Stimulated activated CD4-positive, alpha-beta T cell treated with anti-CD3 and anti-CD28 coated beads, Interleukin-2, amount 100 ng/mL, for 24 hours (primary cell): ENCODE results near the gene AADACL2.
"Not testable (repeated sequence)": the region's sequence is repeated elsewhere in the genome, so short reads cannot be mapped to it uniquely, and the experiment has no call there.

Experiments
- DNase-seq, 2 donors: peaks; one replicate each; pipeline ENCODE4 v3.0.0-alpha.2; 2020

Gene AADACL2

DNA sequence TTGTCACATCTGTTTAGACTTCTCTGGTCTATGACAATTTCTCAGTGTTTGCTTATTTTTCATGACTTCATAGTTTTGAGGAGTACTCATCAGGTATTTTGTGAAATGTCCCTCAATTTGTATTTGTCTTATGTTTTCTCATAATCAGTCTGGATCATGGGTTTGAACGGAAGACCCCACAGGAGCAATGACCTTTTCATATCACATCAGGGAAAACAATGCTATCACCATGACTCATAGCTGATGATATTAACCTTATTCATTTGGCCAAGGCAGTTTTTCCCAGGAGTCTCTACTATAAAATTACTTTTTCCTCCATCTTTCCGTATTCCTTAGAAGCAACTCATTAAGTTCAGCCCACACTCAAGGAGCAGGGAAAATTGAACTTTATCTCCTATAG lies 32.7 kb downstream of the AADACL2 start:
- DNase-seq: no peak

DNA sequence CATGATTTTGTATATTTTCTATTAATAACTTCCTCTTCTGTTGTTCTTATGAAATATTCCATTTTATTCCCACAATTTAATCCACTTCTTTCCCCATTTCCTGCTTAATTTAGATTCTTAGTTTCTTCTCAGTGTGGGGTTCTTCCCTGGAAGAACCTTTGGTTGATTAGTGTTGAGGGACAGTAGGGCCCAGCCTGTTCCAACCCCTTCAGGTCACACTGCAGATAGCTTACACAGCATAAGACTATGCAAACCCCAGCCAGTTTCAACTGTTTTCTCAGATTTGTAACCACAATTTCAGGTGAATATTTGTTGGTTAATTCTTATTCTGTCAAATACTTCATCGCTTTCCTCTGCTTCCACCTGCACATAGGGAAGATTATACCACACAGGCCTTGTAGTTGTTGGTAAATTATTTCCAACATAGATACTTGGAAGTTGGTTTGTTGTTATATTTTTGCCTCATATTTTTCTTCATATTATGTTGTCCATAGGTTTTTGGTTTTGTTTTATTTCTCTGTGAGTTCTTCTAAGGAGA lies 34.7 kb downstream of the AADACL2 start:
- no peak for DNase-seq

- DNase-seq: no peak
Observed at GRCh38 chr3:151769175-151769574, 35.4 kb downstream of the AADACL2 start.

GRCh38 chr3:151770956-151771355 lies 37.2 kb downstream of the AADACL2 start:
- no peak for DNase-seq

GRCh38 chr3:151772825-151773480 lies 39.2 kb downstream of the AADACL2 start:
- no peak for DNase-seq

DNA sequence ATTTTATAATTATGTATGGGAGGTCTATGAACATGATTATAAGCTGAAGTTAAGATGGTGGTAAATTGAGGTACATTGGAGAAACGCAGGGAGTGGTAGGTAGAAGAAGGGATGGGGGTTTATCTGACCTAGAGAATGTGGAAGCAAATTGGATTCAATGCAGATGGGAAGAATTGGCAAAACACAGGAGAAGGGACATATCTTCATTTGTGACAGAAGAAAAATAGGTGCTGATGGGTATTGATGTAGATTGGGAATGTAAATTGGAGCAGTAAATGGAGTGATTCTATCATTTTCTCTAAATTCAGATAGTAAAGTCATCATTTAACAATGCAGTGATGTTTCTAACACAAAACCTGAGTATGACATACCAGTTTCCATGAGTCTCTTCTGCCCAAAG lies 40.5 kb downstream of the AADACL2 start:
- DNase-seq: no peak

DNA sequence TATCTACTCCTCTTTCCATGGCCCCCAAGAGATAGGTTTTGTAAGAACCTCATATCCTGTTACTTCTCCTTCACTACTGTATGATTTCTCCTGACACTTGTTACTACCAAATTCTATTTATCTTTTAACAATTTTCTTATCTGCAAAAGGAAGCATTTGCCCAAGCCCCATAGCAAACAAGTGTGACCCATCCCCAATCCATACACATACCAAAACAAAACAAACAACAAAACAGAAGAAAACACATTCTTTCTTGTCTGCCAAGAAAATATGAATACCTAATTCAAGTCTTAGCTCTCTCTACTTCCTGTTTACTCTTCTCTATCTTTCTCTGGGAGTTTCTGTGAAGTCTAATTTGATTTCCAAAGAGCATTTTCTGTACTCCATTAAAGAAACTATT lies 41.2 kb downstream of the AADACL2 start:
- DNase-seq: no peak

DNA sequence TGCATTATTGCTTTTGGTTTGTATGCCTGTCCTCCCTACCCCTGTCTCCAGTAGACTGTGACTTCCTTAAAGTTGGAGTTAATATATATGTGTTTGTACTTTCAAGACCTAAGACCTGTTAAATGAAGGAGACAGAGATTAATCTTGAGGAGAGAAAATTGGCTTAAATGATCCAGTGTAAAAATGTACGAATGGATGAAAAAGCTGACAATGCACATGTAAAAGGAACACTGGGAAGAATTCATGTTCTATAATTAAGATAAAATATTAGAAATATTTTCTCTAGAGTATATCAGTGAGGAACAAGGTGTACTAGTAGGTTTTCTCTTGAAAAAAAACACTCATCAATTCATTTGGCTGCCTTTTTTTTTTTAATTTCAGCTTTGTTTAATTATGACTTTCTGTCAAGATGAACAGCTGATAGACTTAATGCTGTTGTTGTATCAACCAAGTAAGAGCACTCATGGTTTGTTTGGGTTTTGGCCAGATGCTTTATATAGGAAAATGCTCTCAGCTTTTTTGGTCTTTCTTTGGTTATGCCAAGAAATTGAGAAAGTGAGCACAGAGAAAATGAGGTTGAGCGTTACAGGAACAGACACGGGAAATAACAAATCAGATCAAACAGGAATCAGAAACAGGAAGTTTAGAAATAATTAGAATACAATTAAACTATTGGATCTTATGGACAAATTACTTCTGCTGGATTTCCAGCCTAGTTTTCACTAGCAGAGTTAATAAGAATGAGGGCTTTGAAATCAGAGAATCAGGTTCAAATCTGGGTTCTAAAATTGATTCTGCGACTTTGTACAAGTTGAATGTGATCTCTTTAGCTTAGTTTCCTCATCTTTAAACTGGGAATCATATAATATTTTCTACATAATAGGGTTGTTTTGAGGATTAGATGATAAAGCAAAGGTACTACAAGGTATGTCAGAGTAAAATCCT lies 41.9 kb downstream of the AADACL2 start:
- DNase-seq: no peak

DNA sequence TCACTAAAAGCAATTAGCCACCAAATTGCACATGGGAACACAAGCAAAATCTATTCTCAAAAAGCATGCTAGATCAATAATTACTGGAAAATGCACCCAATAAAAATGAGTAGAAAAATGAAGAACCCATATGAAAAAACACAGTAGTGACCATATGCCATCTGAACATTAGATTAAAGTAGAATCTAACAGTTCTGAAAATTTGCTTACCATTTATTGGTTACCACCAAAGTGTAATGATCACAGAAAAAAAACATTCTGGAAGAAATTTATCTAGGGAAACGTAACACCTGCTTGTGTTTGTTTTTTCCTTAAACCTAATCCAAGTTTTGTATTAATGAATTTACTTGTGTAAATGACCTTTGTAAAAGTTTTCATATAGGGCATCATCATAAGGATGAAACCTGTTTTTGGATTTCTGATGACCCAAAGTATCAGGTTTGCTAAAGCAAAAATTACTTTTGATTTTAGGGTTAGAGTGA lies 42.6 kb downstream of the AADACL2 start:
- DNase-seq: no peak

GRCh38 chr3:151777880-151778279 lies 44.2 kb downstream of the AADACL2 start:
- DNase-seq: no peak

DNA sequence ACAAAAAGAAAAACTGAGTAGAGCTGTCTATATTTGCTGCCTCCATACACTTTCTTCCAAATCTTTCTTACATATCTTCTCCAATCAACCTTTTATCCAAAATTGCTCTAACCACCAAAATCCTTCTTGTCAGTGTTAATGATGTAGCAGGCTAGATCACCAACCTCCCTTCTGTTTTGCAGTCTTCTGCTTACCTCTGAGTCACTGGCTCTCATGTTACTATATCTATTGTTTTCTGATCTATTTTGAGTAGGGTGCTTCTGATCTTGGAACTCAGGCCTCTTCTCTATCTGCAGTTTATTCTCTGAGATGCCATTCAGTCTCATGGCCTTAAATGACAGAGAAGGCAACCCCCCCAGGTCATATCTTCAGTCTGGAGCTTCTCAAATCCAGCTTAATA lies 53.9 kb downstream of the AADACL2 start:
- DNase-seq: no peak

DNA sequence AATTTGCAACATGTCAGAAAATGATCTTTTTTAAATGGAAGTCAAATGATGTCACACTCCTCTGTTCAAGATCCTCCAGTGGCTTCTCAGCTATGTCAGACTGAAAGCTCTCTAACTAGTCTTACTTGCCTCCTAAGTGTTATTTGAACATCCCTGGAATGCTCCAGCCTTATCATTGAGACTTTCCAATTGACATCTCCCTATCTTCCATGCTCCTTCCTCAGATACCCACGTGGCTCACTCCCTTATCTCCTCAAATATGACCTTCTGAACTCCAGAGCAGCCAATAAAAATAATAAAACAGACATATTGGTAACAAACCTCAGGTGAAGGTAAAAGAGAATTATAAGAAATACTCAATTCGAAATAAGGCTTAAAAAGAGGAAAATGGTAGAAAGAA lies 54.7 kb downstream of the AADACL2 start:
- DNase-seq: no peak

GRCh38 chr3:151789853-151790463 lies 56.2 kb downstream of the AADACL2 start:
- no peak for DNase-seq

GRCh38 chr3:151790763-151791162 lies 57.0 kb downstream of the AADACL2 start:
- not testable (repeated sequence) for DNase-seq

DNA sequence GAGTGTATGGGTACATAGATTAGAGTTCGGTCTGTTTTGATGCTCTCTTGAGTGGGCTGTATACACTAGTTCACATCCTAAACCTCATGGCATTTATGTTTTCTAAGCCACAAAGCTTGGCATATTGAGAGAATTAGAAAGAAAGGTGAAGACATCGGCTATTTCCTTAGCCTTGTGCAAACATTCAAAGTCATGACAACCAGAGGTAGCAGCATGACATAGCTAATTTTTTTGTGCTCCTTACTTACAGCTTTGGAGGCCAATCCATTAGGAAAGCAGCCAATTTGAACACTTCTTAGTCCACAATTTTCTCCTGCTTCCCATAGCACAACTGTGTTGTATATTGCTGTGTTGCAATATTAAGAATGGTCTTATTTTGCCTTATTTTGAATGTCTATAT lies 58.7 kb downstream of the AADACL2 start:
- DNase-seq: no peak

DNA sequence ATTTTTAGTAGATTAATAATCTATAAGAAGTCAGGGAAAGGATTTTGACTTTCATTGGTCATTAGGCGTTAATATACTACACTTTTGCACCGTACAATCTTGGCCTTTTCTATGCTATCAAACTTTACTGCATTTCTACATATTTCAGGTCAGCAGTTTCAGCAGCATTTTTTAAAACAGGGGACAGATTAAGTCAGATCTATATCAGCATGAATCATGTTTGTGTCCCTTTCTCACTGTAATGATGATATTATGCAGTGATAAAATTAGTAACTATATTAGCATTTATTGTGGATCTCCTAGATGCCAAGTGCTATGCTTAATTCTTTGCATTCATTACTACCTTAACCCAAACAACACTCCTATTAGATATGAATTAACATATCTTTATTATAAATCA lies 59.9 kb downstream of the AADACL2 start:
- no peak for DNase-seq

DNA sequence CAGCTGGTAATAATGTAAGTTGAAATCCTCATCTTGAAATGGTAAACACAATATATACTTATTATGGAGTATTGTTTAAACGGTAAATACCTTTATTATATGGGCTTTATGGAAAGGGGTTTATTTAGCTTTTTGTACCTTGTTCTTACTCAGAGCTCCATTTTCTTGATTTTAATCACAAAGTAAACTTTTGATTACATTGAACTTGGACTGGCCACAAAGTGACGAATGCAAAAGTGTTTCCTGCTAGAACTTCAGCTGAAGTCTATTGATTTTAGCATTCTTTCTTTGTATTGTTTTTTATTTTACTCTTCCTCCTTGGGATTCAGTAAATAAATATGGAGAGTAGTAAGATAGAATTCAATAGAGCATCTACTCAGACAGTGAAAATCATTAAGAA lies 60.4 kb downstream of the AADACL2 start:
- DNase-seq: no peak

DNA sequence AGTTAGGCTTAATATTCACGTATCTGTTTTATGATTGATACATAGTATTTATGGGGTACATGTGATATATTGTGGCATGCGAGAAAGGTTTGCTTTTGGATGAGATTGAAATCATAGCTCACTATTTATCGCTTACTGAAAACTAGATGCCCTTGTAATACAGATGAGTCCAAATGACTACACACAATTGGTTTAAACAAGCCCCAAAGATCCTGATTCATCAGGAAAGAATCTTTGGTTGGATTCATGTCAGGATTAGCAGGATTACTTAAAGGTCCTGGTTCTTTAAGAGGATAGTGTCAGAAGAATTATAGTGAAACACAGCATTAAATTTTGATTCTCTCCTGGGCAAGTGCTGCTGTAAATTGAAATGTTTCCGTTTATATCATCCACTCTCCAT lies 61.5 kb downstream of the AADACL2 start:
- DNase-seq: no peak

GRCh38 chr3:151796105-151796680 lies 62.5 kb downstream of the AADACL2 start:
- no peak for DNase-seq

- DNase-seq: no peak
Observed at GRCh38 chr3:151798466-151798865, 64.7 kb downstream of the AADACL2 start.

DNA sequence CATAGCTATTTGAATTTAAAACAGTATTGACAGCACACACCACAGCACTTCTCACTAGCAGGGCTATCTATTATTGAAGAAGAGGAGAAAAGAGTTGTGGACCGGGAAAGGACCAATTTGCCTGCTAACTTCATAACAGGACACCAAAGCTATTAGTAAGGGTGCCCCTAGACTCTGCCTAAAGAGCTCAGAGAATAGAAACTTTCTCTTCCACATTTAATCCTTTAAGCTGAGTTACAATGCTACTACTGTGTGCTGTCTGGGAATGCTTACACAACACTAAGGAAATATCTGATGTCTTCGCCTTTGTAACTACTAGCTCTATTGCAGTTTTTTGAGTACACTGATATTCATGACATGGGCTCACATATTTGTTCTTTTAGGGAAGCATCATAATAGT lies 66.7 kb downstream of the AADACL2 start:
- no peak for DNase-seq

GRCh38 chr3:151804267-151804666 lies 70.5 kb downstream of the AADACL2 start:
- DNase-seq: no peak

- no peak for DNase-seq
Observed at GRCh38 chr3:151806838-151807237, 73.1 kb downstream of the AADACL2 start.
